GM12873 (cell line): ENCODE data around the gene POU2F2.

Experiments used
- CTCF ChIP-seq: IDR thresholded peaks from 2 replicates; pipeline ENCODE4 v1.5.1; 2012; ENCODE audit warnings: low read depth, mild to moderate bottlenecking, moderate library complexity, low read length, control low read depth; ENCODE audit not compliant: insufficient read depth; ENCODE audit errors: missing control alignments

The POU2F2 gene

GRCh38 chr19:42122691-42123607, 9.3 kb downstream of the POU2F2 start:
- peak; percentile 35 for TF ChIP-seq CTCF

GRCh38 chr19:42121656-42122069, 10.6 kb downstream of the POU2F2 start:
- TF ChIP-seq CTCF, result no peak

GRCh38 chr19:42121036-42121621, 11.1 kb downstream of the POU2F2 start:
- no peak for TF ChIP-seq CTCF

GRCh38 chr19:42120276-42120980, 11.8 kb downstream of the POU2F2 start:
- TF ChIP-seq CTCF, result no peak

- TF ChIP-seq CTCF, result no peak
Measured at GRCh38 chr19:42117076-42117475, 15.2 kb downstream of the POU2F2 start.

GRCh38 chr19:42116308-42117075, 15.8 kb downstream of the POU2F2 start:
- peak; percentile 65 for TF ChIP-seq CTCF
